GM10266 (cell line): Measurements from ENCODE around the gene INPP4B.

Experiments used
- DNase-seq: peaks from one replicate; pipeline ENCODE4 v3.0.0; 2012; ENCODE audit errors: extremely low spot score
- CTCF ChIP-seq: IDR thresholded peaks from 2 replicates; pipeline ENCODE4 v1.5.1; 2012; ENCODE audit warnings: mild to moderate bottlenecking, low read depth; ENCODE audit not compliant: control insufficient read depth, insufficient read depth; ENCODE audit errors: missing control alignments

The INPP4B gene

GRCh38 chr4:142874684-142875083, 28.6 kb upstream of the INPP4B start:
- TF ChIP-seq CTCF: no peak
- no peak for DNase-seq

DNA sequence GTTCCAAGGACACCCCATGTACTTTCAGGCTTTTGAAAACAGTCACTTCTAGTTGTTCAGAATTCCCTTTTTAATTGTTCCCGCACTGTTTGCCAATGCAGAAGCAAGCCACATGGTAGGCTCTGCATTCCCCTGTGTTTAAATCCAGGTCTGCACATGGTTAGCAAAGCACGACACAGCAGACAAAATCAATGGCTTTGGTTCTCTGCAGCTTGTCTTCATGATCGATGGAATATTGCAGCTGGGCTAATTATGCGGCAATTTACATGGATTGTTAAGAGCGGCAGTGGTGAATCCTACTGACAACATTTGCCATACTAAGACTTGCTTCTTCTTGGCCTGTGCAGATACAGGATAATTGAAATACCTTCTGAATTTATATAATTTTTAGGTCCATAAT, 20.6 kb upstream of the INPP4B start:
- TF ChIP-seq CTCF: no peak

GRCh38 chr4:142861351-142861750, 15.2 kb upstream of the INPP4B start:
- DNase-seq: no peak
- no peak for TF ChIP-seq CTCF

More for the DNA sequence above, 20.6 kb upstream of the INPP4B start:
- no peak for DNase-seq

DNA sequence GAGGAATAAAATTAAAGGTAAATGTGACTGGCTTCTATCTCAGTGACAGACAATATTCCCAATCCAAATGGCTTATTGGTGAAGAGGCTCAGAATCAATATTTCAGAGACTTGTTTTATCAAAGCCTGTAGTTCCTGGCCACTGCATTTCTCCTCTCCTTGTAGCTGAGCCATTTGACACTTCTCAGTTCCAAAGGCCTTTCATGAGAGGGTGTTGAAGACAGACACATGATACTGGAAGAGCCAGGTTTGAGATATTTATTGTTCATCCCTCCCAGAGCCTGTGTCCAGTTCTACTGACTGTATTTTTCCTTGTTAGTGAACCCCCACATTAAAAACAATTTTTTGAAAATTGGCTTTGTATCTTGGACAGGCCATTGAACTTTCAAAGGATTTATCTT, 12.9 kb upstream of the INPP4B start:
- DNase-seq: no peak
- TF ChIP-seq CTCF: no peak

DNA sequence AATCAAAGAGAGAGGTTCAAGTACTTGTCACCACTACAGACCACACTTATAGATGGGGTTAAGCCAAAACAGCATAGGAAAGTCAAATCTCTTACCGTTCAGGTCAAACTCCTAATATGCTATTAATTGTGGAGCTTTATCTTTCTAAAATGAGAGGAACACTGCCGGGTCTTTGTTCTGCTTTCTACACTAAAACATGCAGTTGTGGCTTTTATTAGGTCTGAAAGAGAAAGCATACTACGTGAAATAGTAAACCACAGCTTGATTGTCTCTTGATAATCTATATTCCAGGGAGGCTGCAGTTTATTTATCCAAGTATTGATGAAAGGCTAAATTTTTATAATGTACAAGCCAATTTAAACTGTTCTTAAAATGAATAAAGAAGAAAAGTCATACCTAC, 12.3 kb upstream of the INPP4B start:
- no peak for DNase-seq
- no peak for TF ChIP-seq CTCF

- DNase-seq: no peak
- TF ChIP-seq CTCF: no peak
Observed at GRCh38 chr4:142856576-142856975, 10.5 kb upstream of the INPP4B start.

- no peak for DNase-seq
- peak; percentile 7 for TF ChIP-seq CTCF
Observed at GRCh38 chr4:142850478-142850877, 4.4 kb upstream of the INPP4B start.
